Measurements from ENCODE around the gene KMT5B.

KMT5B gene

DNA sequence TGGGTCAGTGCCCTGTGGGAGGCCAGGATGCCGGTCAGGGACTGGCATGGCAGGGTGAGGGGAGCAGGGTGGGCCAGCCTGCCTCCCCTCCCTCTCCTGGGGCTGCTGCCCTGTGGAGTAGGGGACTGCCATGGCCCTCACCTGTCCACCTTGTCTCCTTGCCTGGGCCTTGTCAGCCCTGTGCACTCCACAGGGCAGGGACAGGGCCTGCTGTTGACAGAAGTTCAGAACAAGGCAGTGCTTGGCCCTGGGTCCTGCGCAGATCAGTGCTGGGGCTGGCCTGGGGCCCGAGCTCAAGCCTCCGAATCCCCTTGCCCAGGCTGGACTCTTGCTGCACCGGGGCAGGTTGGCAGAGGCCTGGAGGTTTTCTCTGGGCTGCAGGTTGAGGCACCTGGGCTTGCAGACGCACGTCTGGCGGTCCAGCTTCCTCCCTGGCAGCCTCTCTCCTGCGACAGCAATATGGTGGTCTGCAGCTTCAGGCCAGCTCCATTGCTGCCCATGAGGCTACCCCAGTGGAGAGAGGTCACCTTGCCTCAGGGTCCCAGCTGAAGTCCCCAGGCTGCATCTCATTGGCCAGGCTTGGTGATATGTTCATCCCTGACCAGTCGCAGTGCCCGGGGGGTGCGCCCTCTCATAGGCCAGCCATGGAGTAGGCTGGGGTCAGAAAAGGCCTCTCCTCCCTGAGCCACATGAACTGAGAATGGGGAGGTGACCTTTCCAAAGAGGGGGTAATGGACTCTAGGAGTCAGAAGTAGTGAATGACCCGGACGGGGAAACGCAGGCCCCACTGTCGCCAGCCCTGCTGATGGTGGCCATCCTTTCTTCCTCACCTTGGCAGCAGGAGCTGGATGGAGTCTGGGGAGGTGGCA, 70.4 kb downstream of the KMT5B start:
- no peak for DNase-seq

DNA sequence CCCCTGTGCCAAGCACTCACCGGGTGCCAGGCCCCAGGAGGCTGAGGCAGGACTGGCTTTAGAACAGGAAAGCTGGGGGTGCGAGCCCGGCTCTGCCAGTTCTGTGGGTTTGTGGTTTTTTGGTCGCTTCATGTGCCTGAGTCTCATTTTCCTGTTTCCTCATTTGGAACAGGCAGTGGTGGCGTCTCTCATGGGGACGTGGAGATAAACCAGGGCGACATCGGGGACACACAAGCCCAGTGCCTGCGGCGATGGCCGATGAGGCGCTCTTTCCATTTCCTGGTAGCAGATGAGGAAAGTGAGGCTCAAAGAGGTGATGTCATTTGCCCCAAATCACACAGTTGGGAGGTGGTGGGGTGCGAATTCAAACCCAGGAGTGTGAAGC, 71.1 kb downstream of the KMT5B start:
- no peak for DNase-seq

DNA sequence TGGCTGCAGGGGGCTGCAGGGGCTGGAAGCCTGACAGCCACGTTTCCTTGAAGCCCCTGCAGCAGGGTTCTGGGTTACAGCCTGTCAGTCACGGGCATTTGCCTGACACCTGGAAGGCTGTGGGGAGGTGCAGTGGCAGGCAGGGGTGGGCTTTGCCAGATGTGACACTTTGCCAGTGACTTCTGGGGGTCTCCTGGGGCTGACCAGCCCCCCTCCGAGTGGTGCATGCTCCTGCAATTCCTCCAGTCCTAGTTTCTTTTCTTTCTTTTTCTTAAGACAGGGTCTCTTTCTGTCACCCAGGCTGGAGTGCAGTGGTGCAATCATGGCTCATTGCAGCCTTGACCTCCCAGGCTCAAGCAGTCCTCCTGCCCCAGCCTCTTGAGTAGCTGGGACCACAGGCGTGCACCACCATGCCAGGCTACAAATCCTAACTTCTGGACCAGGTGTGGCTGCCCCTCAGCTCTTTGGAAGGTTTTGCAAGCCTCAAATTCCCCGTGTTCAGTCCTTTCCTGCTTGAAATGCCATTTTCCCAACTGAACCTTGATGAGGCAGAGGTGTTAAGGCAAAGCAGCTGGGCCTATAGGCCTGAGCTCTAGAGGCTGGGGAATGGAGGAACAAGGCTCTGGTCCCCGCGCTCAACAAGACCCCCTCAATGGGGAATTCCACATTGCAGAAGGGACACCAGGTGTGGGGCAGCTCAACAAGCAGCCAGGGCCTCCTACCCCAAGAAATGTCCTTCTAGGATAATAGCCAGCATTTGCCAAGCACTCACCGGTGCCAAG, 71.7 kb downstream of the KMT5B start:
- DNase-seq, result no peak

DNA sequence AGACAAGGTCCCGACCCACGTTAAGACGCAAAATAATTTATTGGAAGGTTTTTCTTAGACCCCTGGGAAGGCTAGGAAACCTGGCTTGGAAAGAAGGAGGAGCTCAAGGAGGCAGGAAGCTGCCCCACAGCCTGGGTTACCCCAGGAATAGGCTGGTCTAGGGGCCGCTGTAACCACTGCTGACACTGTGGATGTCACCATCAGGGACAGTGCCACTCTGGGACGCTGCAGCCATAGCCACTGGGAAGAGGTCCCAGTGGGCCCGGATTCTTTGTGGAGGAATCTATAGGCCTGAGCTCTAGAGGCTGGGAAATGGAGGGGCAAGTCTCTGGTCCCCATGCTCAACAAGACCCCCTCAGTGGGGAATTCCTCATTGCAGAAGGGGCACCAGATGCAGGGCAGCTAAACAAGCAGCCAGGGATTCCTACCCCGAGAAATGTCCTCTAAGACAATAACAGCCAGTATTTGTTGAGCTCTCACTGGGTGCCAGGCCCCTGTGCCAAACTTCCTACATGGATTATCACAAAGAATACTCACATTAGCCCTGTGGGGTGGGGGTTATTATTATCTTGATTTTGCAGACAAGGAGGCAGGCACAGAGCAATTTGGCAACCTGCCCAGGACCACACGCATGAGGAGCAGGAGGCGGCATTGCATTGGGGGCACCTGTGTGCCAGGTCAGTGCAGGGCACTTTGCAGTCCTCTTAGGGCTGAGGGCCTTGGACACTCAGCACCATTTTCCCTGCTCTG, 72.4 kb downstream of the KMT5B start:
- no peak for DNase-seq

DNA sequence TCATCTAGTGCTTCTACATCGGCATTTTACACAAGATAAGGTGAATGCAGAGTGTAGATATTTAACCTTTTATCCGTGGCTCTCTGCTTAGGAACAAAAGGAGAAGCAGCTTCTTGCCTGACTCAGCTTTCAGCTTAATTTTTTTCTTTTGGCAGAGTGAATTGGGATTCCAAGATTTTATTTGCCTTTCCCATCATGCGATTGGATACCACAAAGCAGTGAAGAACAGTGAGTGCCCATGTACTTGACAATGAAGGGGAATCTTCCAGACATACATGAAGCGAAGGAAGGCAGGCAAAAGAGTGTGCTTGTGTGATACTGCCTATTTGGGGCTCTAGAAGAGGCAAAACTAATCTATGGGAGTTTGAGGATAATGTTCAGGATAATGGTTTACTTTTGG, 74.9 kb downstream of the KMT5B start:
- DNase-seq, result no peak

DNA sequence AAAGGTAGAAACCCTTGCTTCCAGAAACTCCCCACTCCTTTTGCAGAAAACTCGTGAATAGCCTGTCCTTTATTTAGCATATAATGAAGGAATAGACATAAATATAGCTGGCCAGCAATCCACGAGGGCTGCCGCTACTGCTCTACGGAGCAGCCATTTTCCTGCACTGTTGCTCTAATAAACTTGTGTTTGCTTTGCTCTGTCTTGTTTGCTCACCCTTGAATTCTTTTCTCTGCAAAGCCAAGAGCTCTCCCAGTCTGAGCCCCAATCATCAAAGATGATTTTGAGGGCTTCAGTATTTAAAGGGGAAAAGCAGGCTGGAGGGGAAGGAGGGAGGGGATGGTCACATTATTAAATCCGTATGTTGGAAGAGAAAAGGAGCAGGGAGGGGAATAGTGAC, 75.3 kb downstream of the KMT5B start:
- no peak for DNase-seq

DNA sequence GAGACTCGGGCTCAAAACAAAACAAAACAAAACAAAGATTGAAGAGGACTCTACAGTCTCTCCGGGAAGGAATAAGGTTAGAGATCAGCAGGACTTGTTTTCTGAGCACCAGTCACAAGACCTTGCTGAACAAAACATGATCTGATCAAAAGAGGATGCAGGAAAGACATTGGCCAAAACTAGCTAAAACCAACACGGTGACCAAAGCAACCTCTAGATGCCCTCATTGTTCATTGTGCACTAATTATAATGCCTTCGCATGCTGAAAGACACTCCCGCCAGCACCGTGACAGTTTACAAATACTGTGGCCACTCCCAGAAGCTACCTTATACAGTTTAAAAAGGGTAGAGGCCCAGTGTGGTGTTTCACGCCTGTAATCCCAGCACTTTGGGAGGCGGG, 76.2 kb downstream of the KMT5B start:
- DNase-seq, result no peak

DNA sequence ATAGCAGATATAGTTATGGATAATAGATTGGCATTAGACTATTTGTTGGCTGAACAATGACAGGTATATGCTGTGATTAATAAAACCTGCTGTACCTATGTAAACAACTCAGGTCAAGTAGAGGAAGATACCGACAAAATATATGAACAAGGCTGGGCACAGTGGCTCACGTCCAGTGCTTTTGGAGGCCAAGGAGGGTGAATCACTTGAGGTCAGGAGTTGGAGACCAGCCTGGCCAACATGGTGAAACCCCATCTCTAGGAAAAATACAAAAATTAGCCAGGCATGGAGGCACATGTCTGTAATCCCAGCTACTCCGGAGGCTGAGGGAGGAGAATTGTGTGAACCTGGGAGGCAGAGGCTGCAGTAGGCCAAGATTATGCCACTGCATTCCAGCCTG, 77.9 kb downstream of the KMT5B start:
- no peak for DNase-seq

DNA sequence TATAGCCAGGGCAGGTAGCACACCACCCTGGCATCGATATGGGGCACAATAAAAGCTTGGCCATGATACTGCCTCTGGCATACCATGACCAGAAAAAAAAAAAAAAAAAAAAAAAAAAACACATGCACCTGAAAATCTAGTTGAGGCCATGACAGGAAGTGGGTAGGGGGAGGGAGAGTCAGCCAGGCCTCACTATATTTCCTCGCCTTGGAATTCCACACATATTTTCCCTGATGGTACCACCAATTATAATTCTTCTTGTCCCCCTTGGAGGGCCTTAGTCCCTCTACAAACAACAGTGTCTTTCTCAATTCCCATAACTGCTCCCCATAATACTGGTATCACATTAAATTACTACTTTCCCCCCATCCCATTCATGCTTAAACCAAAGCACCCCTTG, 79.3 kb downstream of the KMT5B start:
- DNase-seq, result no peak

DNA sequence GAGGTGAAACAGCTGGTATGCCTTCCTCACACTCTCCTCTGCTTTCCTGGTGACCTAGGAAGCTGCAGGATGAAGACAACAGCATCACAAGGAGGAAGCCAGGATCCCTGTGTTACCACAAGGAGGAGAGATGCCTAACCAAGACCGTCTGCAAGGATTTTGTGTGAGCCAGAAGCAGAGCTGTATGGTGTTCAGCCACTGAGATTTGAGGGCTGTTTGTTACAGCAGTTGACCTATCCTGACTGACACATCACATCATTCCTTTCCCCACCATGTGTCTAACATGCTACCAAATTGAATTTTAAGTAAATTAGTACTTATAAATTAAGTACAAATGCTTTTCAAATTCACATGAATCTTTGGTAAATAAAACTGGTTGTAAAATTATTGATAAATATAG, 83.0 kb downstream of the KMT5B start:
- no peak for DNase-seq

DNA sequence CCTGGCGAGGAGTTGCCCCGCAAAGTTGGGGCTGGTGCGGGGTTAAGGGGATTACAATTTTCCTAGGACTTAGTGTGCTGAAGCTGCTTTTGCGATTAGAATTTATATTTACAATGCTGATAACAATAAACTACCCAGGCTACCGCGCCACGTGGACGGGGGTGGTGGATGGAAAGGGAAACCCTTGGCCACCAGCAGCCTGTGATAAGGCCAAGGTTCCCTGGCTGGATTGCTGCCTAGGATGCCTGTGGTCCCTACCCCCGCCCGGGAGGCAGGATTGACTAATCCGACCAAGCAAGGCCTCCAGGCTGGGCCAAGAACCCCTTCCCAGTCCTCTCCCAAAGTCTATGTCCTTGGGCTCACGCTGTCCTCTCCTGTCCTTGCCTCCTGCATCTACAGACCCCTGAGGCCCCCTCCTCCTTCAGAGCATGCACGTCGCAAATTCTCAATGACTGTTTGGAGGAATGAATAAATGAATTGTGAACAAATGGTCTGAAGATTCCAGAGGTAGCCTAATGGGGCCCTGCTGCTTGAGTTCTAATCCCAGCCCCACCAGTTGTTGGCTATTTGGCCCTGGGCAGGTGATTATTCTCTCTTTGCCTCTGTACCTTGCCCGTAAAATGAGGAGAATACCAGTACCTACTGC, 84.3 kb downstream of the KMT5B start:
- no peak for DNase-seq

DNA sequence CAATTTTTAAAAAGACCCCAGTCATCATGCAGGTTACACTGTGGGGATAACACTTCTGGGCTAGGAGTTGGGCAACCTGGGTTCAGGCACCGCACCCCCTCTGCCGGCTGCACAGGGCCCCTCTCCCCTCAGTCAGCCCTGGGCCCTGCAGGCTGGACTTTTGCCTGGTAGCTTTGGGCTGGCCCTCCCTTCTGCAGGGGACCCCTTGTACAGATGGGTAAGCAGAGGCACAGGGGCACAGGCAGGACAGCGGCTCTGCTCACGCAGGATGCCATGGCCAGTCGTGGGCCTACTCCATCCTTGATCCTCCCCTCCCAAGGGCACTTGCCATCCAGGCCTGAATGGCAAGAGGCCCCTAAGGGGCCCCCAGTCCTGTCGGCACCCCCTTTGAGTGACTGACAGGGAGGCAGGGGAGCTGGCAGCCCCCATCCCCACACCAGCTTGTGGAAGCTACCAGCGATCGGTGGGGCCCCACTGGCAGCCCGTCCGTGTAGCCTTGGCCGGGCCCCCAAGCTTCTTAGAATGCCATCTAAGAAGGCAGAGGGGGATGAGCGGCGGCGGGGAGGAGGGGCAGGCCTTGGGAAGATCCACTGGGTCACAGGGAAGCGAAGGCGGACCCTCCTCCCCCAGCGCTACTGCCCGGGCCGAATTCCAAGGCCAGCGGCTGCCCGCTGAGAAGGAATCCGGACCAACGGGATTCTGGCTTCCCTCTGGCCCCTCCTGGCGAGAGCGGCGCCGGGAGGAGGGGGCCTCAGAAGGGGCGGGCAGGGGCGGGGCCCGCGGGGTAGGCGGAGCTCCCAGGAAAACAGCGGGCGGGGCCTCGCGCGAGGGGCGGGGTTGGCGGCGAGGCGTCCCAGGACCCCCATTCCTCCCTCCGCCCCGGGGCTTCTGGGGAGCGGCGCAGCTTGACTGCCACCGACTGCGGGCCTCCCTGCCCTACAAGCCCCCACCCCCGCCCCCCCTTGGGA, 85.1 kb downstream of the KMT5B start:
- no peak for DNase-seq

DNA sequence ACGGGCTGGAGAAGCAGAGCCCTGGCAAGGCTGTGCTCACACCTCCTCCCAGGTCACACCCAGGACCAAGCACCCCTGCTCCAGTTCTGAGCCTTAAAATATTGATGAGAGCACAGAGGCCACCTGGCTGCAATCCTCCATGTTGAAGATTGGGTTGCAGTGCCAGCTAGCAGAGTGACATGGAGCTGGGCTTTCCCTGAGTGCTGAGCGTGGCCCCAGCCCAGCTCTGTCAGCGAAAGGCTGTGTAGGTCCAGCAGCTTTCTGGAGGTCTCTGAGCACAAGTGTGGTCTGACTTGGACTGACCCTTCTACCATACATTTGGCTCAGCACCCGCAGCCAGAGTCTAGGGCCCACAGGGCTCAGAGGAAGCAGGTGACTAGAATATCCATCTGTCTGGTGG, 87.9 kb downstream of the KMT5B start:
- DNase-seq, result no peak

DNA sequence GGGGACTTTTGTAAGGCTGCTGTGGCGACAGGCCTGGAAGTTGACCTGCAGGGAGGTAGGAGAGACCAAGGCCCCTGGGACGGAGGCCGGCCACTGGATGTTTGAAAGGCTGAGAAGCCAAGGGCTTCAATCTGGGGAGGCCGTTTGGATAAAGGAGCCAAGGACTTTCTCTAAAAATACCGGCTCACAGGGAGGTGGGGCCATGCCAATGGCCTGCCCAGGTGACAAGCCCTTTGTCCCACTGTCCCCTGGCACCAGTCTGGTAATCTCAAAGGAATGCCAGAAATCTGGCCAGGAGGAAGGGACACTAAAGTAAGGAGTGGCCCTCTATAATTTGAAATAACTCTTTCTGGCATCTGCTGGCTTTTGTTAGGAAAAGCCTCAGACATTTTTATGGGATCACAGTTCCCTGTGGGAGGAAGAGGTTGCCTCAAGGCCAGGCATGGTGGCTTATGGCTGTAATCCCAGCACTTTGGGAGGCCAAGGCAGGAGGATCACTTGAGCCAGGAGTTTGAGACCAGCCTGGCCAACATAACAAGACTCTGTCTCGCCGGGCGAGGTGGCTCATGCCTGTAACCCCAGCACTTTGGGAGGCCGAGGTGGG, 90.1 kb downstream of the KMT5B start:
- DNase-seq, result no peak

DNA sequence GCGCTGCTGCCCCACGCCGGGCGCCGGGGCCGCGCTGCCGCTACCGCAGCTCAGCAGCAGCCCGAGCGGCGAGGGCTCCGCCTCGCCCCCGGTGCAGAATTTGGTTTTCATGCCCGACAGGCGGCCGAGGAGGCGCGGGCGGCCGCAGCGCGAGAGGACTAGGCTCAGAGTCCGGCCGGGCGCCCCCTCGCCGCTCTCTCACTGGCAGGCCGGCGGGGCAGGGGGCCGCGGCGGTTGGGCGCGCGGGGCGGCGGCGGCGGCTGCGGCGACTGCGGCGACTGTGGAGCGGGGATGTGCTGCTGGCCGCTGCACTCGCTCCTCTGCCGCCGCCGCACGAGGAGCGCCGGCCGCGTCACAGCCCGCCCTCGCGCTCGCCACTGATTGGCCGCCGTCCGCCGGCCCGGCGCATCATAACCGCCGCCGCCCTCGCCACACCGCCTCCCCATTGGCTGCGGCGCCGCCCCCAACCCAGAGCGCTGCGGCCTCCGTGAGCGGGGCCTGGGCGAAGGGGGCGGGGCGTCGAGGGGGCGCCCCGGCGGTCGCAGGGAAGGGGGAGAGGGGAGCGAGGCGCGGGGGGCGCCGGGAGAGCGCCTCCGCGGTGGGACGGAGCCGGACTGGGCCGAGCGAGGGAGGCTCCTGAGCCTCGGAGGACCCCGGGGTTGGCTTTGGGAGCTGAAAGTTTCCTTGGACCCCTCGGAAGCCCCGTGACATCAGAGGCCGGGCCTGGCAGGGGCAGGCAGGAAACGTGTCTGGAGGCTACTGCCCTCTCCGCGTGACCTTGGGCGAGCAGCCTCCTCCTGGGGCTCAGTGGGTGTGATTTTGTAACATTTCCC, 91.8 kb downstream of the KMT5B start, which contains the start of gene CHKA:
CHKA (minus strand) TSS at position 322 of the 833 bp plus-strand sequence; CDS start at position 111, 211 bp downstream.
- DNase-seq, result peak; percentile 72

DNA sequence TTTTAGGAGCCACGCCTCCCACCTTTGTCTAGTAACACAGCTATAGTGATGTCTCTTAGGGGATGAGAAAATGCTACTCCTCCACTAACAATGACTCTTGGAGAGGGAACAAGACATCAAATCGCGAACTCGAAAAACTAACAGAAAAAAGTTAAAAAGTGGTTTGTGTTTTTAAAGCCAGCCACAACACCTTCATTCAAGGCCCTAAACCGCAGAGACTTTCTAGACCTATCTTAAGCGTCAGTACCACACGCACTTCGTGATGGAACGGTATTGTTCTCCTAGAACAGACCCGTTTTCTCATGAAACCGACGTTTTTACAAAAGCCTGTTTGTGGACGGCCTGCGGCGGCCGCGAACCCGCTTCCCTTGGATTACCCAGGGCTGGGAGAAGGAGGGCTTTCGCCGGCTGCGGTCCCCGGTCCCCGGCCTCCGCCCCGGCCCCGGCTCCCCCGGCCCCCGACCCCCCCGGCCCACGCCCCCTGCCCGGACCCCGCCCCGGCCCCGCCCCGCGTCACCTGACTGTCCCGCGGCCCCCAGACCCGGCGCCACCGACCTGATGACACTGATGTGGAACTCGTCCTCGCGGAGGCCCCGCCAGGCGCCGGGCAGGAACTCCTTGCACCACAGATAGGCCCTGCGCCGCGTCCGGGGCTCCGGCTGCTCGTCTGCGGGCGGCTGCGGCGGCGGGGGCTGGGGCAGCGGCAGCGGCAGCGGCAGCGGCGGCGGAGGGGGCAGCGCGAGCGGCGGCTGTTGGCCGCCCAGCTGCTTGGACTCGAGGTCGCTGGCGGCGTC, 92.6 kb downstream of the KMT5B start:
- DNase-seq, result peak; percentile 44

DNA sequence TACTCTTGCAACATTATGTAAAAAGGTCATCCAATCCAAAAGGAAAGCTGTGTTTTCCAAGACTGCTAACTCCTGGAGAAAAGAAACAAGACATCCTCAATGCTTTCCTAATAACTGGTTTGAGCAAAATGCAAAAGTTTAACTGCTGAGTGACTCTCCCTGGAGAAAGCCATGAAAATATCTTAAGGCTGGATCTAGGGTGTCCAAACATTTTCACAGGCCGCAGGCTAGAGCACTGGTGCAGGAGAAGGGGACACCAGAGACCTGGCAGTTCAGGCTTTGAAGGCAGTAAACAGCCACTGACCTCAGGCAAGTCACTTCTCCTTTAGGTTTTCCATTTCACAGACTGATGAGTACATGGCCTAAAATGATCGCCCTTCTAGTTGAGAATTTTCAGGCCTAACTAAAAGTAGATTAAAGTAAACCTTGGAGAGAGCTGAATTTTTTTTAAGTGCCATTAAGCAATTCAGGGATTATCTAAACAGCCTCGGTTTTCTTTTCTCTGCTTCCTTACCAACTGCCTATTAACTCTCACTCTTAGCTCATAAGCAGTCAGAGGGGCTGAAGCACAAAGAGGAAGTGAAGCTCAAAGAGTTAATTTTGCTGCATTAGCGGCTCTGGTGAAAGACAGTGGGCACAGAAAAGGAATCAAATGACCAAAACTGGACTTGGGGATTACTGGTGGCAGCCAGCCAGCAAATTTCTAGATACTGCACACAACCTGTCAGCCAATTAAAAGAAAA, 94.2 kb downstream of the KMT5B start:
- no peak for DNase-seq

DNA sequence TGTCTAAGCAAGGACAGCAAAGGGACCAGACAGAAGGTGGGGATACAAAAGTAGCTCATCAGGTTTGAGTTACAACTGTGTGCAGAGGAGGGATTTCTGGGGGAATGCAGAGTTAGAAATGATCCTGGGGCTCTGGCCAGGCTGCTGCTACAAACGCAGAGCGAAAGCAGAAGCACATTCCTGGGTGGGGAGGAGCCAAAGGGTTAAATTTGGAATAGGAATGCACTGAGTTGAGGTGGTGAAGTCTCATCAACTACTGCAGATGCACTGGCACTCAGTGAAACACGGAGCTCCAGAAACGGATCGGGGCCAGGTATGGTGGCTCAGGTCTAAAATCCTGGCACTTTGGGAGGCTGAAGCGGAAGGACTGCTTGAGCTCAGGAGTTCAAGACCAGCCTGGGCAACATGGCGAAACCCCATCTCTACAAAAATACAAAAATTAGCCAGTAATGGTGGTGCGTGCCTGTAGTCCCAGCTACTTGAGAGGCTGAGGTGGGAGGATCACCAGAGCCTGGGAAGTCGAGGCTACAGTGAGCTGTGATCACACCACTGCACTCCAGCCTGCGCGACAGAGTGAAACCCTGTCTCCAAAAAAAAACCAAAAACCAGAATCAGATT, 95.1 kb downstream of the KMT5B start:
- no peak for DNase-seq
